Gastroesophageal sphincter (tissue), 3 donors: ENCODE data around the gene SDS.

Source experiments
- EP300 ChIP-seq: sonication (generic); formaldehyde crosslinking; IDR thresholded peaks from one replicate; pipeline ENCODE4 v1.6.1; 2017; ENCODE audit warnings: antibody characterized with exemption, mild to moderate bottlenecking
- POLR2A ChIP-seq, 2 donors: fragments of 450-650 bp; IDR thresholded peaks; one replicate each; pipeline ENCODE4 v1.6.1; 2017; ENCODE audit warnings: antibody characterized with exemption in 2 of 2, mild to moderate bottlenecking in 2 of 2, moderate library complexity in 1 of 2
- POLR2AphosphoS5 ChIP-seq: sonication (generic); formaldehyde crosslinking; IDR thresholded peaks from one replicate; pipeline ENCODE4 v1.6.1; 2017; ENCODE audit warnings: antibody characterized with exemption
- TF ChIP-seq, protein P1 (sequence below), 4 experiments: fragments of 200-600 bp in 2 of 4; fragments of 450-650 bp in 2 of 4; sonication (generic) in 1 of 4; IDR thresholded peaks; one replicate each; pipeline ENCODE4 v1.5.1; 2017 to 2019; ENCODE audit warnings: antibody characterized with exemption in 4 of 4, mild to moderate bottlenecking in 2 of 4, moderate library complexity in 2 of 4

DNA sequence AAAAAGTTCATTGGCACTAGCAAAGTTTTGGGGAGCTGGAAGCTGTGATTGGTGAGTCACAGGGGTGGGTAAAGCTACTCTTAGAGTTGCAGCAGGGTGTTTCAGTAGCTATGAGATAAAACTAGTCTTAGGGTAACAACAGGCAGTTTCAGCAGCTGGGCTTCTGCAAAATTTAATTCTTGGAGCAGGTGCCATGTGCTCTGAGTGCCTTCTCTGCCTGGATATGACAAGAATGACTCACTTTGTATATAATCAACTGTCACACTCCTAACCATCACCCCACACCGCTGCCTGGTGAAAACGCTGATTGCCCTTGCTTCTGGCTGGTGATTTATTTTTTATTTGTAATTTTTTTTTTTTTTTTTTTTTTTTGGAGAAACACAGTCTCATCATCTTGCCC, 55.8 kb downstream of the SDS start:
- TF ChIP-seq POLR2A (IDR thresholded peaks at IDR 0.05) = no peak
- TF ChIP-seq, protein P1, sequence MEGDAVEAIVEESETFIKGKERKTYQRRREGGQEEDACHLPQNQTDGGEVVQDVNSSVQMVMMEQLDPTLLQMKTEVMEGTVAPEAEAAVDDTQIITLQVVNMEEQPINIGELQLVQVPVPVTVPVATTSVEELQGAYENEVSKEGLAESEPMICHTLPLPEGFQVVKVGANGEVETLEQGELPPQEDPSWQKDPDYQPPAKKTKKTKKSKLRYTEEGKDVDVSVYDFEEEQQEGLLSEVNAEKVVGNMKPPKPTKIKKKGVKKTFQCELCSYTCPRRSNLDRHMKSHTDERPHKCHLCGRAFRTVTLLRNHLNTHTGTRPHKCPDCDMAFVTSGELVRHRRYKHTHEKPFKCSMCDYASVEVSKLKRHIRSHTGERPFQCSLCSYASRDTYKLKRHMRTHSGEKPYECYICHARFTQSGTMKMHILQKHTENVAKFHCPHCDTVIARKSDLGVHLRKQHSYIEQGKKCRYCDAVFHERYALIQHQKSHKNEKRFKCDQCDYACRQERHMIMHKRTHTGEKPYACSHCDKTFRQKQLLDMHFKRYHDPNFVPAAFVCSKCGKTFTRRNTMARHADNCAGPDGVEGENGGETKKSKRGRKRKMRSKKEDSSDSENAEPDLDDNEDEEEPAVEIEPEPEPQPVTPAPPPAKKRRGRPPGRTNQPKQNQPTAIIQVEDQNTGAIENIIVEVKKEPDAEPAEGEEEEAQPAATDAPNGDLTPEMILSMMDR (IDR thresholded peaks at IDR 0.05) = no peak
- no peak for TF ChIP-seq POLR2AphosphoS5
- no peak for TF ChIP-seq EP300
